GM06990 (cell line): ENCODE measurements around the gene IGFN1.

Experiments used
- DNase-seq: peaks from one replicate; pipeline ENCODE4 v3.0.0-alpha.2; 2011; ENCODE audit not compliant: insufficient read length; ENCODE audit errors: extremely low read depth
- H3K27me3 ChIP-seq: replicated peaks from 2 replicates; pipeline ENCODE4 v1.6.0; 2011; ENCODE audit warnings: low read length; ENCODE audit not compliant: control insufficient read depth, insufficient read depth
- H3K36me3 ChIP-seq: 2 replicates; pipeline ENCODE4 v1.5.1; 2011; ENCODE audit warnings: low read length; ENCODE audit not compliant: control insufficient read depth, insufficient read depth
- H3K4me3 ChIP-seq: replicated peaks from 2 replicates; pipeline ENCODE4 v1.5.1; 2011; ENCODE audit warnings: low read depth, mild to moderate bottlenecking, control low read depth, low read length
- CTCF ChIP-seq: IDR thresholded peaks from 2 replicates; pipeline ENCODE4 v1.5.1; 2011; ENCODE audit warnings: low read length, control low read depth, mild to moderate bottlenecking, inconsistent platforms; ENCODE audit not compliant: insufficient read depth, poor library complexity, severe bottlenecking

The IGFN1 gene

GRCh38 chr1:201259476-201260235, 69.0 kb downstream of the IGFN1 start:
- no peak for DNase-seq
- Histone ChIP-seq H3K4me3 (no peak overlapping the region), H3K36me3 (no peaks in the 10 kb centered on the region), H3K27me3 (no peaks in the 10 kb centered on the region; the same call in 1 of the 2 replicates)
- no peak for TF ChIP-seq CTCF

GRCh38 chr1:201260236-201260590, 69.6 kb downstream of the IGFN1 start:
- no peak for TF ChIP-seq CTCF
- Histone ChIP-seq H3K27me3 (no peaks in the 10 kb centered on the region; the same call in 1 of the 2 replicates), H3K36me3 (no peaks in the 10 kb centered on the region), H3K4me3 (no peak overlapping the region)
- no peak for DNase-seq

GRCh38 chr1:201260648-201261311, 70.2 kb downstream of the IGFN1 start:
- Histone ChIP-seq H3K27me3 (no peaks in the 10 kb centered on the region; the same call in 1 of the 2 replicates), H3K36me3 (no peaks in the 10 kb centered on the region), H3K4me3 (no peak overlapping the region)
- no peak for TF ChIP-seq CTCF
- no peak for DNase-seq

GRCh38 chr1:201261771-201262547, 71.3 kb downstream of the IGFN1 start:
- no peak for DNase-seq
- Histone ChIP-seq H3K36me3 (no peaks in the 10 kb centered on the region), H3K27me3 (no peaks in the 10 kb centered on the region; the same call in 1 of the 2 replicates), H3K4me3 (no peak overlapping the region)
- TF ChIP-seq CTCF, result no peak

GRCh38 chr1:201262963-201263608, 72.5 kb downstream of the IGFN1 start:
- no peak for TF ChIP-seq CTCF
- Histone ChIP-seq H3K27me3 (no peaks in the 10 kb centered on the region; the same call in 1 of the 2 replicates), H3K4me3 (no peak overlapping the region), H3K36me3 (no peaks in the 10 kb centered on the region)
- DNase-seq, result no peak
